OCI-LY7 (cell line): ENCODE measurements around the gene MROH7. TPM values are rescaled to one million over a fixed set of nuclear protein-coding genes. Genes with fewer than 3 reads are reported as not detected.

ENCODE experiments used
- BruUV-seq: library from RNA; stranded (reverse); fragments of 400-500 nt; replicated peaks from 2 replicates; lab custom pipeline; 2021; lab: Mats Ljungman, UMichigan
- CTCF ChIA-PET: fragments of 300-600 bp; sonication (Branson Sonifier 250); formaldehyde crosslinking; loops from one replicate; lab custom pipeline; 2022; ENCODE audit warnings: antibody characterized with exemption; ENCODE audit not compliant: unreplicated experiment; lab: Charles Lee
- POLR2A ChIA-PET: fragments of 300-600 bp; sonication (Branson Sonifier 250); formaldehyde crosslinking; loops from one replicate; lab custom pipeline; 2022; ENCODE audit warnings: antibody characterized with exemption; lab: Charles Lee
- DNase-seq: peaks from one replicate; pipeline ENCODE4 v3.0.0-alpha.2; 2015; ENCODE audit warnings: low spot score
- H2AFZ ChIP-seq: fragments of 200-600 bp; sonication (generic), shearing (Covaris generic); 2 replicates; pipeline ENCODE4 v1.6.1; 2014; ENCODE audit warnings: mild to moderate bottlenecking, antibody characterized with exemption, low read length, moderate library complexity
- H3K27ac ChIP-seq: fragments of 200-600 bp; sonication (generic); 2 replicates; pipeline ENCODE4 v1.5.1; 2014; ENCODE audit warnings: mixed run types, low read depth, mild to moderate bottlenecking, moderate library complexity, low read length, inconsistent platforms; ENCODE audit not compliant: poor library complexity, severe bottlenecking
- H3K36me3 ChIP-seq: fragments of 200-600 bp; sonication (generic); 2 replicates; pipeline ENCODE4 v1.6.1; 2014; ENCODE audit warnings: mild to moderate bottlenecking, antibody characterized with exemption, low read length, moderate library complexity, mixed read lengths; ENCODE audit not compliant: insufficient read depth
- H3K4me1 ChIP-seq: fragments of 200-600 bp; sonication (generic); 2 replicates; pipeline ENCODE4 v1.5.1; 2014; ENCODE audit warnings: mild to moderate bottlenecking, low read length; ENCODE audit not compliant: insufficient read depth, poor library complexity, severe bottlenecking
- H3K4me2 ChIP-seq: fragments of 200-600 bp; sonication (generic); 2 replicates; pipeline ENCODE4 v1.6.1; 2014; ENCODE audit warnings: mild to moderate bottlenecking, low read length
- H3K4me3 ChIP-seq: fragments of 200-600 bp; sonication (generic); 2 replicates; pipeline ENCODE4 v1.5.1; 2014; ENCODE audit warnings: mild to moderate bottlenecking, low read depth, low read length; ENCODE audit not compliant: poor library complexity, severe bottlenecking
- H3K79me2 ChIP-seq: fragments of 200-600 bp; sonication (generic); 2 replicates; pipeline ENCODE4 v1.6.1; 2016; ENCODE audit warnings: low read depth, mild to moderate bottlenecking, low read length, moderate library complexity, mixed read lengths; ENCODE audit not compliant: insufficient read depth
- H3K9me2 ChIP-seq: fragments of 200-600 bp; sonication (generic); 2 replicates; pipeline ENCODE4 v1.6.1; 2016; ENCODE audit warnings: mild to moderate bottlenecking, low read length, mixed read lengths; ENCODE audit not compliant: insufficient read depth
- H3K9me3 ChIP-seq: fragments of 200-600 bp; sonication (generic); 2 replicates; pipeline ENCODE4 v1.6.1; 2014; ENCODE audit warnings: mild to moderate bottlenecking, mixed run types, low read length, mixed read lengths
- H4K20me1 ChIP-seq: fragments of 200-600 bp; sonication (generic); 2 replicates; pipeline ENCODE4 v1.6.1; 2014; ENCODE audit warnings: mild to moderate bottlenecking, antibody characterized with exemption, low read length, moderate library complexity, mixed read lengths; ENCODE audit not compliant: insufficient read depth
- EZH2phosphoT487 ChIP-seq: fragments of 200-600 bp; sonication (generic); IDR thresholded peaks from 2 replicates; pipeline ENCODE4 v1.6.1; 2018; ENCODE audit warnings: low read depth, borderline replicate concordance, mild to moderate bottlenecking, mixed run types, antibody characterized with exemption, low read length, moderate library complexity, mixed read lengths
- intact Hi-C: fragments of 100-400 bp; cut with micrococcal nuclease; formaldehyde crosslinking; loops from one replicate; pipeline ENCODE4 v1.10.0; 2022; ENCODE audit not compliant: unreplicated experiment
- total RNA-seq, 2 experiments: library from RNA; depleted of rRNA in 1 of 2; stranded (reverse); fragments of >200 nt in 1 of 2; shearing (Covaris generic) in 1 of 2; gene quantifications; 2 replicates each; pipeline ENCODE4 v1.2.3, GENCODE V29; 2014 to 2022
- TF ChIP-seq, protein P1 (sequence below): fragments of 200-600 bp; sonication (generic); conservative IDR thresholded peaks from 2 replicates; pipeline ENCODE4 v1.5.1; 2014; ENCODE audit warnings: mild to moderate bottlenecking, antibody characterized with exemption, low read length, moderate library complexity, mixed read lengths

MROH7 gene
- total RNA-seq, 2 experiments from 2014 or later, result not detected

DNA sequence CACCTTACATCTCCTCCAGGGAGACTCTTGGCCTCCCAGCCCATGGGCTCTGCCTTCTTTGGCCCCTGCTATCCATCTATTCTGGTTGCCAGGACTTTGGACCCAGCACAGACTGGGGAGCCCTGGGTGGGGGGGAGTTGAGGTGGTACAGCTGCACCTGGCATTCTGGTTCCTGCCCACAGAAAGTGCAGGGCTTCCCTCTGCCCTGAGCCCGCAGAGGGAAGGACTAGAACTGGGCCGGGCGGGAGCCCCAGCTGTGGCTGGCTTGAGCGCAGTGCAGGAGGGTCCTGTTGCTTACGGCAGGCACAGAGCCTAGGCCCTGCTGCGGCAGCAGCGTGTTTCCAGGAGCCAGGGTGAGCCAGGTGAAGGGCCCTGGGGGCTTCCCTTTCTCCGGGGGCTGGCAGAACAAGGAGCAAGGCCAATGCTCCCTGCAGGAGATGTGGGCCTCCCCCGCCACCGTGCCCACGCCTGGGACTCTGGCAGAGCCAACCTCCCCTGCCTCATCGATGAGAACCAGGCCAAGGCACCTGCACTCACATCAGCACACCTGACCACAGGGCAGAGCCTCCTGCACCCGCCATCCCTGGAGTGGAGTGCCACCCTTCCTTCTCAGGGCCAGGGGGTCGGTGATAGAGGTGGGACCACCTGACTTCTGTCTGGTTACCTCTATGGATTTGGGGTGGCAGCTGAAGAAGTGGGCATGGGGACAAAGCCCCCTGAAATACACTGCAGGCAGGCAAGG lies 106.7 kb downstream of the MROH7 start:
- no peaks in the 10 kb centered on the region for H3K9me2 ChIP-seq
- ChIA-PET CTCF (no interaction called here), POLR2A (no interaction called here)
- no peaks in the 10 kb centered on the region for H3K79me2 ChIP-seq
- intact Hi-C loops, result no loop called here
- TF ChIP-seq, protein P1, sequence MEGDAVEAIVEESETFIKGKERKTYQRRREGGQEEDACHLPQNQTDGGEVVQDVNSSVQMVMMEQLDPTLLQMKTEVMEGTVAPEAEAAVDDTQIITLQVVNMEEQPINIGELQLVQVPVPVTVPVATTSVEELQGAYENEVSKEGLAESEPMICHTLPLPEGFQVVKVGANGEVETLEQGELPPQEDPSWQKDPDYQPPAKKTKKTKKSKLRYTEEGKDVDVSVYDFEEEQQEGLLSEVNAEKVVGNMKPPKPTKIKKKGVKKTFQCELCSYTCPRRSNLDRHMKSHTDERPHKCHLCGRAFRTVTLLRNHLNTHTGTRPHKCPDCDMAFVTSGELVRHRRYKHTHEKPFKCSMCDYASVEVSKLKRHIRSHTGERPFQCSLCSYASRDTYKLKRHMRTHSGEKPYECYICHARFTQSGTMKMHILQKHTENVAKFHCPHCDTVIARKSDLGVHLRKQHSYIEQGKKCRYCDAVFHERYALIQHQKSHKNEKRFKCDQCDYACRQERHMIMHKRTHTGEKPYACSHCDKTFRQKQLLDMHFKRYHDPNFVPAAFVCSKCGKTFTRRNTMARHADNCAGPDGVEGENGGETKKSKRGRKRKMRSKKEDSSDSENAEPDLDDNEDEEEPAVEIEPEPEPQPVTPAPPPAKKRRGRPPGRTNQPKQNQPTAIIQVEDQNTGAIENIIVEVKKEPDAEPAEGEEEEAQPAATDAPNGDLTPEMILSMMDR, result no peak
- no peak for TF ChIP-seq EZH2phosphoT487
- H3K4me3 ChIP-seq, result no peak overlapping the region
- no peaks in the 10 kb centered on the region for H3K4me1 ChIP-seq
- H2AFZ ChIP-seq, result no peak overlapping the region
- H3K9me3 ChIP-seq, result no peaks in the 10 kb centered on the region
- BruUV-seq, result no TSS peak
- H3K36me3 ChIP-seq, result peaks cover 6% of the 10 kb centered on the region; the same call in 1 of the 2 replicates
- H4K20me1 ChIP-seq, result no peaks in the 10 kb centered on the region; the same call in 1 of the 2 replicates
- no peak overlapping the region for H3K27ac ChIP-seq
- no peak for DNase-seq
- H3K4me2 ChIP-seq, result no peak overlapping the region

DNA sequence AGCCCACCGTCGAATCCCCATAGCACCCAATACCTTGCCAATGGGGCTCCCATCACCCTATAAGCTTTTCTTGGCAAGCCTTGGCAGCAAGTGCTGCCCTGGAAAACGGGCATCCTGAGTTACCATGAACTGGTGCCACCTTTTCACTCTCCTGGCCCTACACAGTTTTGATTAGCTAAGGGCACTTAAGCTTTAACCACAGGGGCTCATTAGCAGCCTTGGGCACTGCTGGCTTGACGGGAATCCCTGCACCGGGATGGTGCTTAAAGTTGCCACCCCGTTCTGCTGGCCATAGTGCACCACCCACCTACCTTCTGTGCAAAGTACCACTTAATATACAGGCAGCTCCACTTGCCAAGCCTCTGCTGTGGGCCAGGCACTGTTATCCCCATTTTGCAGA lies 109.0 kb downstream of the MROH7 start:
- Histone ChIP-seq H3K4me1 (no peaks in the 10 kb centered on the region), H3K79me2 (no peaks in the 10 kb centered on the region), H3K36me3 (no peaks in the 10 kb centered on the region), H2AFZ (no peak overlapping the region), H3K9me3 (no peaks in the 10 kb centered on the region), H3K27ac (no peak overlapping the region), H3K9me2 (no peaks in the 10 kb centered on the region), H4K20me1 (no peaks in the 10 kb centered on the region; the same call in 1 of the 2 replicates), H3K4me3 (no peak overlapping the region), H3K4me2 (no peak overlapping the region)
- POLR2A ChIA-PET, result interaction anchor here (0.7 to 1.1 kb wide), 2 partner anchors 16 to 22 kb away, joined by 3 to 5 read pairs; no protein-coding TSS in a partner anchor
- BruUV-seq, result no TSS peak
- DNase-seq, result no peak
- intact Hi-C loops, result no loop called here
- CTCF ChIA-PET, result no interaction called here
- TF ChIP-seq EZH2phosphoT487, result no peak
- TF ChIP-seq, protein P1, result no peak

- Histone ChIP-seq H4K20me1 (no peaks in the 10 kb centered on the region; the same call in 1 of the 2 replicates), H3K4me2 (no peak overlapping the region), H3K9me3 (no peaks in the 10 kb centered on the region), H3K4me3 (no peak overlapping the region), H3K36me3 (no peaks in the 10 kb centered on the region), H3K79me2 (no peaks in the 10 kb centered on the region), H2AFZ (no peak overlapping the region), H3K9me2 (no peaks in the 10 kb centered on the region), H3K4me1 (no peaks in the 10 kb centered on the region), H3K27ac (no peak overlapping the region)
- intact Hi-C loops, result no loop called here
- no peak for DNase-seq
- POLR2A ChIA-PET, result no interaction called here
- TF ChIP-seq, protein P1, result no peak
- TF ChIP-seq EZH2phosphoT487, result no peak
- BruUV-seq, result no TSS peak
- CTCF ChIA-PET, result no interaction called here
Observed at GRCh38 chr1:54751426-54751825, 109.8 kb downstream of the MROH7 start.
